Thyroid gland (tissue), 4 donors: ENCODE data around the gene SPG21. TPM values are rescaled to one million over a fixed set of nuclear protein-coding genes. Genes with fewer than 3 reads are reported as not detected.

Experiments used
- DNase-seq, 2 donors: peaks; one replicate each; pipeline ENCODE4 v3.0.0-alpha.2; 2019
- H3K27ac ChIP-seq, 3 donors: fragments of 200-600 bp; sonication (generic); 1 replicate in 2 of 3; 2 replicates in 1 of 3; pipeline ENCODE4 v1.5.1; 2016 to 2019; ENCODE audit warnings: mild to moderate bottlenecking in 1 of 3, moderate library complexity in 1 of 3
- H3K27me3 ChIP-seq: fragments of 200-600 bp; sonication (generic); one replicate; pipeline ENCODE4 v1.5.1; 2019
- H3K36me3 ChIP-seq, 2 donors: fragments of 200-600 bp; sonication (generic); one replicate each; pipeline ENCODE4 v1.5.1; 2016 to 2019
- H3K4me1 ChIP-seq, 2 donors: fragments of 200-600 bp; sonication (generic); one replicate each; pipeline ENCODE4 v1.5.1; 2017 to 2019
- H3K4me3 ChIP-seq, 3 donors: fragments of 200-600 bp; sonication (generic); replicated peaks in 1 of 3; 1 replicate in 2 of 3; 2 replicates in 1 of 3; pipeline ENCODE4 v1.5.1; 2016; ENCODE audit warnings: mild to moderate bottlenecking in 1 of 3
- H3K9me3 ChIP-seq: fragments of 200-600 bp; sonication (generic); one replicate; pipeline ENCODE4 v1.5.1; 2017
- CTCF ChIP-seq, 6 experiments: fragments of 200-600 bp in 3 of 6; fragments of 450-650 bp in 3 of 6; sonication (generic) in 3 of 6; IDR thresholded peaks; one replicate each; pipeline ENCODE4 v1.5.1; 2016 to 2019; ENCODE audit warnings: antibody characterized with exemption in 6 of 6, mild to moderate bottlenecking in 2 of 6, inconsistent platforms in 1 of 6, moderate library complexity in 1 of 6
- POLR2A ChIP-seq, 2 donors: fragments of 450-650 bp; IDR thresholded peaks; one replicate each; pipeline ENCODE4 v1.6.1; 2017; ENCODE audit warnings: antibody characterized with exemption in 2 of 2, mild to moderate bottlenecking in 2 of 2, moderate library complexity in 1 of 2
- WGBS, 2 donors: methylation state at CpG; one replicate each; pipeline ENCODE4 v1.1.5; 2017; 5-methylcytosine and 5-hydroxymethylcytosine counted together
- intact Hi-C: fragments of 100-400 bp; cut with DNase I; formaldehyde crosslinking; loops from one replicate; pipeline ENCODE4 v1.15.1; 2023
- total RNA-seq, 4 donors: library from RNA; depleted of rRNA; stranded (reverse); fragments of >200 nt; gene quantifications; one replicate each; pipeline ENCODE4 v1.2.3, GENCODE V29; 2016

Gene SPG21
- total RNA-seq, 4 donors from 2014 or later, result 119 to 149 (median 122) TPM

GRCh38 chr15:64925335-64926330 is 64.1 kb downstream of the SPG21 start:
- intact Hi-C loops, result no loop called here
- no peak for DNase-seq
- TF ChIP-seq CTCF (IDR thresholded peaks at IDR 0.05), result no peak
- TF ChIP-seq POLR2A (IDR thresholded peaks at IDR 0.05), result no peak
- no peak overlapping the region for H3K27ac ChIP-seq
- H3K4me1 ChIP-seq, result peaks cover 7 to 26% of the 10 kb centered on the region in 2 donors
- H3K4me3 ChIP-seq, result no peak overlapping the region
- no peaks in the 10 kb centered on the region for H3K36me3 ChIP-seq
- H3K27me3 ChIP-seq, result no peaks in the 10 kb centered on the region
- WGBS, 2 donors, result 94% methylated on average over 9 to 13 of the region's 13 CpGs
- no peaks in the 10 kb centered on the region for H3K9me3 ChIP-seq

GRCh38 chr15:64923546-64923945 is 66.2 kb downstream of the SPG21 start:
- no peak for DNase-seq
- no peak for TF ChIP-seq CTCF (IDR thresholded peaks at IDR 0.05)
- no peak for TF ChIP-seq POLR2A (IDR thresholded peaks at IDR 0.05)
- peaks cover 4 to 18% of the 10 kb centered on the region in 2 donors for H3K4me1 ChIP-seq
- H3K36me3 ChIP-seq, result no peaks in the 10 kb centered on the region
- 96 to 100% methylated on average over 2 of the region's 2 CpGs for WGBS, 2 donors
- no peaks in the 10 kb centered on the region for H3K27me3 ChIP-seq
- no peak overlapping the region for H3K4me3 ChIP-seq
- no peaks in the 10 kb centered on the region for H3K9me3 ChIP-seq
- H3K27ac ChIP-seq, result no peak overlapping the region
- intact Hi-C loops, result no loop called here

GRCh38 chr15:64921711-64922110 is 68.0 kb downstream of the SPG21 start:
- DNase-seq, result peak; percentile 28 to 42
- no peak for TF ChIP-seq POLR2A (IDR thresholded peaks at IDR 0.05)
- no peak for TF ChIP-seq CTCF (IDR thresholded peaks at IDR 0.05)
- H3K9me3 ChIP-seq, result no peaks in the 10 kb centered on the region
- peak overlapping the region in 1 of 3 donors; percentile 46 for H3K27ac ChIP-seq
- peaks cover 0 to 11% of the 10 kb centered on the region in 2 donors for H3K4me1 ChIP-seq
- no peaks in the 10 kb centered on the region for H3K27me3 ChIP-seq
- intact Hi-C loops, result no loop called here
- no peak overlapping the region for H3K4me3 ChIP-seq
- H3K36me3 ChIP-seq, result no peaks in the 10 kb centered on the region
- WGBS, 2 donors, result 46 to 61% methylated on average over 5 to 6 of the region's 6 CpGs

- Histone ChIP-seq H3K4me1 (peaks cover 0 to 11% of the 10 kb centered on the region in 2 donors), H3K27me3 (no peaks in the 10 kb centered on the region), H3K9me3 (no peaks in the 10 kb centered on the region), H3K36me3 (no peaks in the 10 kb centered on the region), H3K27ac (no peak overlapping the region), H3K4me3 (no peak overlapping the region)
- no peak for DNase-seq
- intact Hi-C loops, result no loop called here
- 97 to 98% methylated on average over 4 of the region's 4 CpGs for WGBS, 2 donors
- no peak for TF ChIP-seq POLR2A (IDR thresholded peaks at IDR 0.05)
- no peak for TF ChIP-seq CTCF (IDR thresholded peaks at IDR 0.05)
Measured at GRCh38 chr15:64919721-64920120, 70.0 kb downstream of the SPG21 start.

- WGBS, 2 donors, result 92 to 100% methylated on average over 1 to 8 of the region's 9 CpGs
- intact Hi-C loops, result no loop called here
Measured at GRCh38 chr15:64917211-64917610, 72.5 kb downstream of the SPG21 start.

More at GRCh38 chr15:64917211-64917610, 72.5 kb downstream of the SPG21 start:
- DNase-seq, result no peak
- Histone ChIP-seq H3K27ac (no peak overlapping the region), H3K27me3 (no peaks in the 10 kb centered on the region), H3K4me3 (no peak overlapping the region), H3K4me1 (peaks cover 0 to 9% of the 10 kb centered on the region in 2 donors), H3K36me3 (no peaks in the 10 kb centered on the region), H3K9me3 (no peaks in the 10 kb centered on the region)
- no peak for TF ChIP-seq POLR2A (IDR thresholded peaks at IDR 0.05)
- TF ChIP-seq CTCF (IDR thresholded peaks at IDR 0.05), result no peak
